ENCODE results near the gene PF4V1. TPM values are rescaled to one million over a fixed set of nuclear protein-coding genes. Genes with fewer than 3 reads are reported as not detected.

Gene PF4V1
- total RNA-seq, 1 donor = not detected

GRCh38 chr4:73822389-73822788 lies 30.7 kb upstream of the PF4V1 start:
- H3K4me3 ChIP-seq (ENCODE audit: insufficient read depth, low read length) = no peak overlapping the region
- H3K4me1 ChIP-seq (ENCODE audit: insufficient read depth, low read length) = no peaks in the 10 kb centered on the region
- no peak overlapping the region for H3K4me2 ChIP-seq (ENCODE audit: insufficient read depth, low read length)
- no peaks in the 10 kb centered on the region for H3K36me3 ChIP-seq (ENCODE audit: insufficient read depth, low read length)
- H2AFZ ChIP-seq (ENCODE audit: low read length) = no peak overlapping the region
- no peak for TF ChIP-seq CTCF (IDR thresholded peaks at IDR 0.05; ENCODE audit: extremely low read depth, low read depth, low read length)
- H3K9me3 ChIP-seq (ENCODE audit: low read depth, low read length) = no peaks in the 10 kb centered on the region
- DNase-seq (ENCODE audit: insufficient read length, low spot score, missing footprints) = no peak
- H3K79me2 ChIP-seq (ENCODE audit: insufficient read depth, low read length) = no peaks in the 10 kb centered on the region
- no peak overlapping the region for H3K27ac ChIP-seq (ENCODE audit: low read depth, low read length)
- no peaks in the 10 kb centered on the region for H3K27me3 ChIP-seq (ENCODE audit: insufficient read depth, low read length)
- H4K20me1 ChIP-seq (ENCODE audit: insufficient read depth, low read length) = no peaks in the 10 kb centered on the region

- DNase-seq (ENCODE audit: insufficient read length, low spot score, missing footprints) = no peak
Observed at GRCh38 chr4:73822812-73823504, 30.1 kb upstream of the PF4V1 start.

GRCh38 chr4:73823760-73824159 lies 29.3 kb upstream of the PF4V1 start:
- no peak overlapping the region for H2AFZ ChIP-seq (ENCODE audit: low read length)
- DNase-seq (ENCODE audit: insufficient read length, low spot score, missing footprints) = no peak
- H3K4me1 ChIP-seq (ENCODE audit: insufficient read depth, low read length) = peaks cover 3% of the 10 kb centered on the region
- H3K4me2 ChIP-seq (ENCODE audit: insufficient read depth, low read length) = no peak overlapping the region
- no peak overlapping the region for H3K27ac ChIP-seq (ENCODE audit: low read depth, low read length)
- TF ChIP-seq CTCF (IDR thresholded peaks at IDR 0.05; ENCODE audit: extremely low read depth, low read depth, low read length) = no peak
- no peaks in the 10 kb centered on the region for H3K36me3 ChIP-seq (ENCODE audit: insufficient read depth, low read length)
- H3K4me3 ChIP-seq (ENCODE audit: insufficient read depth, low read length) = no peak overlapping the region
- no peaks in the 10 kb centered on the region for H4K20me1 ChIP-seq (ENCODE audit: insufficient read depth, low read length)
- no peaks in the 10 kb centered on the region for H3K79me2 ChIP-seq (ENCODE audit: insufficient read depth, low read length)
- no peaks in the 10 kb centered on the region for H3K9me3 ChIP-seq (ENCODE audit: low read depth, low read length)
- no peaks in the 10 kb centered on the region for H3K27me3 ChIP-seq (ENCODE audit: insufficient read depth, low read length)

More at GRCh38 chr4:73822812-73823504, 30.1 kb upstream of the PF4V1 start:
- no peak overlapping the region for H3K4me2 ChIP-seq (ENCODE audit: insufficient read depth, low read length)
- TF ChIP-seq CTCF (IDR thresholded peaks at IDR 0.05; ENCODE audit: extremely low read depth, low read depth, low read length) = no peak
- no peaks in the 10 kb centered on the region for H3K36me3 ChIP-seq (ENCODE audit: insufficient read depth, low read length)
- H4K20me1 ChIP-seq (ENCODE audit: insufficient read depth, low read length) = no peaks in the 10 kb centered on the region
- H3K79me2 ChIP-seq (ENCODE audit: insufficient read depth, low read length) = no peaks in the 10 kb centered on the region
- no peaks in the 10 kb centered on the region for H3K27me3 ChIP-seq (ENCODE audit: insufficient read depth, low read length)
- H3K4me3 ChIP-seq (ENCODE audit: insufficient read depth, low read length) = no peak overlapping the region
- no peak overlapping the region for H2AFZ ChIP-seq (ENCODE audit: low read length)
- H3K9me3 ChIP-seq (ENCODE audit: low read depth, low read length) = no peaks in the 10 kb centered on the region
- no peak overlapping the region for H3K27ac ChIP-seq (ENCODE audit: low read depth, low read length)
- no peaks in the 10 kb centered on the region for H3K4me1 ChIP-seq (ENCODE audit: insufficient read depth, low read length)

GRCh38 chr4:73828956-73829355 lies 24.1 kb upstream of the PF4V1 start:
- no peaks in the 10 kb centered on the region for H3K9me3 ChIP-seq (ENCODE audit: low read depth, low read length)
- no peak overlapping the region for H3K4me3 ChIP-seq (ENCODE audit: insufficient read depth, low read length)
- no peak overlapping the region for H3K27ac ChIP-seq (ENCODE audit: low read depth, low read length)
- no peaks in the 10 kb centered on the region for H3K79me2 ChIP-seq (ENCODE audit: insufficient read depth, low read length)
- H3K27me3 ChIP-seq (ENCODE audit: insufficient read depth, low read length) = no peaks in the 10 kb centered on the region
- H3K4me1 ChIP-seq (ENCODE audit: insufficient read depth, low read length) = peaks cover 22% of the 10 kb centered on the region
- no peak for TF ChIP-seq CTCF (IDR thresholded peaks at IDR 0.05; ENCODE audit: extremely low read depth, low read depth, low read length)
- H4K20me1 ChIP-seq (ENCODE audit: insufficient read depth, low read length) = no peaks in the 10 kb centered on the region
- no peak overlapping the region for H3K4me2 ChIP-seq (ENCODE audit: insufficient read depth, low read length)
- no peak overlapping the region for H2AFZ ChIP-seq (ENCODE audit: low read length)
- no peaks in the 10 kb centered on the region for H3K36me3 ChIP-seq (ENCODE audit: insufficient read depth, low read length)
- no peak for DNase-seq (ENCODE audit: insufficient read length, low spot score, missing footprints)

All from osteoblast (primary cell).